Coronary artery (tissue), 2 donors: Measurements from ENCODE around the gene SMARCC2.

Experiments
- DNase-seq: peaks from one replicate; pipeline ENCODE4 v3.0.0-alpha.2; 2017; ENCODE audit warnings: low spot score
- H3K27ac ChIP-seq, 2 donors: fragments of 200-600 bp; sonication (generic); one replicate each; pipeline ENCODE4 v1.5.1; 2016 to 2019
- H3K4me3 ChIP-seq: fragments of 200-600 bp; sonication (generic); 2 replicates; pipeline ENCODE4 v1.5.1; 2016; ENCODE audit warnings: mild to moderate bottlenecking, moderate library complexity
- TF ChIP-seq, protein P1 (sequence below): fragments of 200-600 bp; sonication (generic); IDR thresholded peaks from one replicate; pipeline ENCODE4 v1.5.1; 2019; ENCODE audit warnings: antibody characterized with exemption

SMARCC2 gene

GRCh38 chr12:56154818-56155217 lies 34.5 kb downstream of the SMARCC2 start:
- H3K4me3 ChIP-seq = no peak overlapping the region
- no peak for DNase-seq
- TF ChIP-seq, protein P1, sequence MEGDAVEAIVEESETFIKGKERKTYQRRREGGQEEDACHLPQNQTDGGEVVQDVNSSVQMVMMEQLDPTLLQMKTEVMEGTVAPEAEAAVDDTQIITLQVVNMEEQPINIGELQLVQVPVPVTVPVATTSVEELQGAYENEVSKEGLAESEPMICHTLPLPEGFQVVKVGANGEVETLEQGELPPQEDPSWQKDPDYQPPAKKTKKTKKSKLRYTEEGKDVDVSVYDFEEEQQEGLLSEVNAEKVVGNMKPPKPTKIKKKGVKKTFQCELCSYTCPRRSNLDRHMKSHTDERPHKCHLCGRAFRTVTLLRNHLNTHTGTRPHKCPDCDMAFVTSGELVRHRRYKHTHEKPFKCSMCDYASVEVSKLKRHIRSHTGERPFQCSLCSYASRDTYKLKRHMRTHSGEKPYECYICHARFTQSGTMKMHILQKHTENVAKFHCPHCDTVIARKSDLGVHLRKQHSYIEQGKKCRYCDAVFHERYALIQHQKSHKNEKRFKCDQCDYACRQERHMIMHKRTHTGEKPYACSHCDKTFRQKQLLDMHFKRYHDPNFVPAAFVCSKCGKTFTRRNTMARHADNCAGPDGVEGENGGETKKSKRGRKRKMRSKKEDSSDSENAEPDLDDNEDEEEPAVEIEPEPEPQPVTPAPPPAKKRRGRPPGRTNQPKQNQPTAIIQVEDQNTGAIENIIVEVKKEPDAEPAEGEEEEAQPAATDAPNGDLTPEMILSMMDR = no peak
- H3K27ac ChIP-seq = no peak overlapping the region

DNA sequence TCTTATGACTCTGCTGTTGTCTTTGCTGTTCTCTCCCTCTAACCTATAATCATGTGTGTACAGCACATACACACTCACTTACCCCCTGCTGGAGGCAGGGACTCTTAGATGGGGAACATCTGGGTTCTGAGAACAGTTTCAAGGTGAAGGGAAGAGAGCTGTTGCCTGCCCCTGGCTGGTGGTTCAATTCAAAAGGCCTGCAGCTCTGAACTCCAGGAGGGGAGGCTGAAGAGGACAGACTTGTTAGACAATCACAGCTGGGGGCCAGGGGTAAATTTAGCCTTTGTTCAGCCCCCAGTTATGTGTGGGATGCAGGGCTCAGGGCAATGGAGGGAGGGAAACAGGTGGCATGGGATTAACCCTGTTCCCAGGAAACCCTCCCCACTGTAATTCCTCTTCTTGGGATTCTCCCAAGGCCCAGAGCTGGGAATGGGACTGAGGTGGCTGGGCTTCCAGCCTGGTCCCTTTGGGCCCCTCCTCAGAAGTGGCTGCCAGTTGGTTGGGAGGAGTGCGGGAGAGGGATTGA lies 35.0 kb downstream of the SMARCC2 start:
- TF ChIP-seq, protein P1 = no peak
- DNase-seq = no peak
- Histone ChIP-seq H3K4me3 (no peak overlapping the region), H3K27ac (no peak overlapping the region)

GRCh38 chr12:56153678-56154065 lies 35.6 kb downstream of the SMARCC2 start:
- no peak for DNase-seq
- no peak overlapping the region for H3K27ac ChIP-seq
- no peak overlapping the region for H3K4me3 ChIP-seq
- TF ChIP-seq, protein P1 = no peak

- H3K27ac ChIP-seq = peak overlapping the region; percentile 90 to 94
- TF ChIP-seq, protein P1 = no peak
- peak overlapping the region; percentile 71 for H3K4me3 ChIP-seq
- no peak for DNase-seq
Measured at GRCh38 chr12:56152756-56153677, 36.3 kb downstream of the SMARCC2 start.

- TF ChIP-seq, protein P1 = no peak
- Histone ChIP-seq H3K27ac (peak within 1 kb of the TSS; percentile 90 to 94), H3K4me3 (peak within 1 kb of the TSS; percentile 71)
- peak; percentile 95 for DNase-seq
Measured at GRCh38 chr12:56152132-56152755, 37.0 kb downstream of the SMARCC2 start, which contains the start of gene MYL6B. Gene MYL6B (plus strand): TSS chr12:56152587. CDS start chr12:56153919, 1,332 bp downstream.

- peak overlapping the region; percentile 71 for H3K4me3 ChIP-seq
- no peak for DNase-seq
- TF ChIP-seq, protein P1 = peak; percentile 29
- peak overlapping the region; percentile 90 to 94 for H3K27ac ChIP-seq
Measured at GRCh38 chr12:56151672-56152131, 37.6 kb downstream of the SMARCC2 start.
